Esophagus mucosa (tissue), 1 donor: ENCODE results near the gene KRTAP12-4. TPM values are rescaled to one million over a fixed set of nuclear protein-coding genes. Genes with fewer than 3 reads are reported as not detected.
"Not testable (repeated sequence)": the region's sequence is repeated elsewhere in the genome, so short reads cannot be mapped to it uniquely, and the experiment has no call there.

ENCODE experiments used
- ATAC-seq: fragments of 200-7000 bp; cut with Tn5 transposase; one replicate; pipeline ENCODE4 v1.9.1; 2020
- total RNA-seq: library from RNA; stranded (reverse); gene quantifications from one replicate; pipeline ENCODE4 v1.2.4, GENCODE V29; 2023
- donor health status: DM: yes; HTN: yes; CAD: no.

Gene KRTAP12-4
- total RNA-seq = not detected

- no peak for ATAC-seq
These were observed at the start of gene KRTAP12-4 for GRCh38 chr21:44654576-44655175. TSS of gene KRTAP12-4 (minus strand) at chr21:44654659. CDS start at chr21:44654614, 45 bp downstream.

- ATAC-seq = no peak
These were observed 49.5 kb upstream of the KRTAP12-4 start for GRCh38 chr21:44703731-44704635.

GRCh38 chr21:44702973-44703730 is 48.7 kb upstream of the KRTAP12-4 start:
- no peak for ATAC-seq

GRCh38 chr21:44702111-44702972 is 47.9 kb upstream of the KRTAP12-4 start:
- no peak for ATAC-seq

DNA sequence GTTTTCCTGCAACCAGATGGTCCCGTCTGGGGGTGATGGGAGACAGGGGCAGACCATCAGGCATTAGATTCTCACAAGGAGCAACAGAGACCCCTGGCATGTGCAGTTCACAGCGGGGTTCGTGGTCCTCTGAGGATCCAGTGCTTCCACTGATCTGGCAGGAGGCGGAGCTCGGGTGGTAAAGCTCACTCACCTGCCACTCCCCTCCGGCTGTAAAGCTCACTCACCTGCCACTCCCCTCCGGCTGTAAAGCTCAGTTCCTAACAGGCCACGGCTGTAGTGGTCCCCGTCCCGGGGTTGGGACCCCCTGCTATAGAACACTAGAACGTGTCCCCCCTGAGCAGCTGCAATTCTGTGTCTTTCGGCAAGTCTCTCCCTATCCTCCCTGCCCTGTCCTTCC is 47.1 kb upstream of the KRTAP12-4 start:
- ATAC-seq = no peak

DNA sequence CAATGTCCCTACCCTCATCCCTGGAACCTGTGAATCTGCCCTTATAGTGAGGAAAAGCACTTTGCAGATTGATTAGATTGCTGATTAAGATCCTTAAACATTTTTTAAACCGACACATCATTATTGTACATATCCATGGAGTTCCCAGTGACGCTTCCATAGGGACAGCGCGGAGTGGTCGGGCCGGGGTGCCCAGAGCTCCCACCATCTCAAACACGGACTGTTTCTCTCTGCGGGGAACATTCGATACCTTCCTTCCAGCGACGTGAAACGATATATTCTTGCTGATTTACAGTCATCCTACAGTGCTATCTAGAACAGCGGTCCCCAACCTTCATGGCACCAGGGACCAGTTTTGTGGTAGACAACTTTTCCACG is 46.6 kb upstream of the KRTAP12-4 start:
- ATAC-seq = no peak

DNA sequence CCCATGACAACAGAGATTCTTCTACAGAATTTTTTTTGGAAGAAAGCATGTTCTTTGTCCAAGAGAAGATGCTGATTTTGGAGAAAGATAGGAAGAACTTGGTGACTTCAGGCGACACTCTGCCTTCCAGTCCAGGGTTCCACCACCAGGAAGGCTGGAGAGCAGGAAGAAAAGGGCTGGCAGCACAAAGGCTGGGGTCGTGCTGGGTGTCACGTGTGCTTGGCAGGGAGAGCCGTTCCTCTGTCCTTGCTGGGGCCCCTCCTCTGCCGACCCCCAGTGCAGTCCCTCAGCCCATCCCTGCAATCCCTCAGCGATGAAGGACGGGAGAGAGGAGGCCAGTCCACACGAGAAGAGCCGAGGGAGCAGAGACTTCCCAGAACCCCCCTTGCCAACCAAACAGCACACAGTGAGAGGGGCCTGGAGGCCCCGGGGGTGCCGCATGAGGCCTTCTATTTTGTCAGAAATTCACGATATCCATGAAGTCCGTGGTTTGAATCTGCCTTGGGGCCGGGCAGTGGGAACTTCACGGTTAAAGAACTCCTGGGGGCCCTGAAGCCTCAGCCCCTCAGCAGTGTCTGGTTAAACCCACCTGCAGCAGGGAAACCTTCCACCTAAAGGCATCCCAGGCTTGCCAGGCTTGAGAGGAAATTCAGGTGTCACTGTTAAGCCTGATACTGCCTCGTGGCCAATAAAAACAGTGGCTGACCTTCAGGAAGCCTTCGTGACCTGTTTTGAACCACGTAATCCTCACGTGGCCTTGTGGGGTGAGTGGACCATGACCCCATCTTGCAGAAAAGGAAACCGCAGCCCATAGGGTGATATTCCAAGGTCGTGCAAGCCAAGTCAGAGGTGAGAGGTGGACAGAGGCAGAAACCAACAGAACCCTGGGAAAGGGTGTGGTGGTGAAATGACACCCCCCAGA is 45.9 kb upstream of the KRTAP12-4 start:
- no peak for ATAC-seq

DNA sequence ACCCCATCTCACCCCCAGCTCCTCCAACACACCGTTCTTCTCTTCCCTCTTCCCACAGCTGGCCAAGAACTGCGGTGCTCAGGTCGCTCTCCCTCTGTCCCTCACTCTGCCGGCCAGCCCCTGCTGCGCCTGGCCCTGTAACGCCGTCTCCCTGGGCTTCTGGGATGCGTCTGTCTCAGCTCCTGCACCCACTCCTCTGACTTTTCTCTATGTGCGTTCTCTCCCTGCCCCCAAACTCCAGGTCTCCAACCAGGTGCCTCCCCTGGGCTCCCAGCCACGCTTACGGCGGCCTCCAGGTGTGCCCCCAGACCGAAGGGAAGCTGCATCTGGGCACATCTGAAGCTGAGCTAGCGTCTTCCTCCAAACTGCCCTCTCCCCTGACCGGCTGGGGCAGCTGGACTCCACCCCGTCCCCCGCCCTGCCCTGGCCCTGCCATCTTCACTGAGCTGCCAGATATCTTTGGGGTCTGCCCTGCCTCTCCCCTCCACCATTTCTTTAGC is 45.1 kb upstream of the KRTAP12-4 start:
- ATAC-seq = no peak

- ATAC-seq = no peak
These were observed 43.6 kb upstream of the KRTAP12-4 start for GRCh38 chr21:44697811-44698734.

DNA sequence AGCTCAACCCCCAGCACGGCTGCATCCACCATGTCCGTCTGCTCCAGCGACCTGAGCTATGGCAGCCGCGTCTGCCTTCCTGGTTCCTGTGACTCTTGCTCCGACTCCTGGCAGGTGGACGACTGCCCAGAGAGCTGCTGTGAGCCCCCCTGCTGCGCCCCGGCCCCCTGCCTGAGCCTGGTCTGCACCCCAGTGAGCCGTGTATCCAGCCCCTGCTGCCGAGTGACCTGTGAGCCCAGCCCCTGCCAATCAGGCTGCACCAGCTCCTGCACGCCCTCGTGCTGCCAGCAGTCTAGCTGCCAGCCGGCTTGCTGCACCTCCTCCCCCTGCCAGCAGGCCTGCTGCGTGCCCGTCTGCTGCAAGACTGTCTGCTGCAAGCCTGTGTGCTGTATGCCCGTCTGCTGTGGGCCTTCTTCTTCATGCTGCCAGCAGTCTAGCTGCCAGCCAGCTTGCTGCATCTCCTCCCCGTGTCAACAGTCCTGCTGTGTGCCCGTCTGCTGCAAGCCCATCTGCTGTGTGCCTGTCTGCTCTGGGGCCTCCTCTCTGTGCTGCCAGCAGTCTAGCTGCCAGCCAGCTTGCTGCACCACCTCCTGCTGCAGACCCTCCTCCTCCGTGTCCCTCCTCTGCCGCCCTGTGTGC is 42.8 kb upstream of the KRTAP12-4 start, which contains the start of gene KRTAP10-12:
Gene KRTAP10-12 (plus strand): TSS at position 1 of the 639 bp plus-strand sequence. CDS start 30 bp downstream, at position 31.
- ATAC-seq = not testable (repeated sequence)

DNA sequence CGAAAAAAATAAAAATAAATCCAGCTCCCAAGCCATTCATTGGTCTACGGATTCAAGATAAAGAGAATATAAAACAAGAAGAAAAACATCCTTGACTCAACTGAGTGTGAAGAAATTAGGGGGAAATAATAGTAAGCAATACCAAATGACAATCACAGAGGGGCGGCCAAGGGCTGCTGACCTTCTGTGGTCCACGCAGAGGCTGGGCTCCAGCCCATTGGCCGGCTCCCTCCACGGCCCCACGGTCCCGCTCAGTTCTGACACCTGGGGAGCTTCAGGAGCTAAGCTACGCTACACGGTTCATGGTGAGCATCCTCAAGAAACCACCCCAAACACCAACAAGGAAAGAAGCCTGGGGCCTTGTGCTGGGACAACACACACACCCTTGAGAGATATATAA is 42.1 kb upstream of the KRTAP12-4 start:
- no peak for ATAC-seq

DNA sequence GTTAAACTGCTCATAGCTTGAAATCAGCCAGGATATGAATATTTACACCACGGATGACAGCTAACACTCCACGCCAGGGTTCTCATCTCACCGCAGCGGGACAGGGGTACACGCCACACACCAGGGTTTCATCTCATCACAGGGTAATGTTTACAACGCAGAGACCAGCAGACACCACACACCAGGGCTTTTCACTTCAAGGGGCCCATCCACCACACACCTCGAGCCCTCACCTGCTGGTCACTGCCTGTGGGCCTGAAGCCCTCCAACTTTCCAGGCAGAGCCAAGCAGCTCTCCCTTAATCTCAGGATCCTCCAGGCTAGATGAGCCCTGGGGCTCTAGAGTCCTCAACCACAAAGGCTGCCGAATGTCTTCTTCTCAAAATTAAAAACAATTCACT is 41.2 kb upstream of the KRTAP12-4 start:
- ATAC-seq = no peak

GRCh38 chr21:44695184-44695583 is 40.7 kb upstream of the KRTAP12-4 start:
- ATAC-seq = no peak

DNA sequence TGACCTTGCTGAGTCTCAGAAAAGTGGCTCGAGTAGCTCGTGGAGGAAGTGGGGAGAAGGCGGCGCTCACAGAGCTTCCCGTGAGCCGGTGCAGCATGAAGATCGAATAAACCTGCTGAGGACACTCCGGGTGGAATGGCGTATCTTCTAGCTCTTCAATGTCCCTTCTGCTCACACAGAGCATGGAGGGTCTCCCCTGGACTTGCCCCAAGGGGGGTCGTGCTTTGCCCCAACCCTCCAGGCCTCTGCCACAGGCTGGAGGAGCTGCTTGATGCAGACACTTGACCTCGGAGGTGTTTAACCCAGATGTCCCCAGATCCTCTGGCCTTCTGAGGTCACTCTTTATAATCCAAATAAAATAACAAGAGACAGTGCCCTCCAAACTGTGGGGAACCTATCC is 40.3 kb upstream of the KRTAP12-4 start:
- no peak for ATAC-seq

GRCh38 chr21:44692798-44693512 is 38.5 kb upstream of the KRTAP12-4 start:
- no peak for ATAC-seq

DNA sequence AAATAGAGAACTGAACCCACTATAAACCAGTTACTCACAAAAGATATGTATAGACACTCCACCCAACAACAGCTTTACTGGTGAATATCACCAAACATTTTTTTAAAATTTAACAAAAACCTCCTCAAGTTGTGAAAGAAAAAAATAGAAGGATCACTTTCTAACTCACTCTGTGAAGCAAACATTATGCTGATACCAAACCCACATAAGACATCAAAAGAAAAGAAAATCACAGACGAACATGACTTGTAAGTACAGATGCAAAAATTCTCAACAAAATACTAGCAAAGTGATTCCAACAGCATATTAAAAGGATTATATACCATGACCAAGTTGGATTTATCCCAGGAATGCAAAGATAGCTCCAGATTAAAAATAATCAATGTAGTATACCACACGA is 37.2 kb upstream of the KRTAP12-4 start:
- ATAC-seq = no peak

DNA sequence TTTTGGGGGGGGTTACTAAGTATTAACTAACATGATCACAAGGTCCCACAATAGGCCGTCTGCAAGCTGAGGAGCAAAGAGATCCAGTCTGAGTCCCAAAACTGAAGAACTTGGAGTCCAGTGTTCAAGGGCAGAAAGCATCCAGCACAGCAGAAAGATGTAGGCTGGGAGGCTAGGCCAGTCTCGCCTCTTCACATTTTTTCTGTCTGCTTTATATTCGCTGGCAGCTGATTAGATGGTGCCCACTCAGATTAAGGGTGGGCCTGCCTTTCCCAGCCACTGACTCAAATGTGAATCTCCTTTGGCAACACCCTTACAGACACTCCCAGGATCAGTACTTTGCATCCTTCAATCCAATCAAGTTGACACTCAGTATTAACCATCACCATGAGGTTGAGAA is 35.3 kb upstream of the KRTAP12-4 start:
- not testable (repeated sequence) for ATAC-seq

DNA sequence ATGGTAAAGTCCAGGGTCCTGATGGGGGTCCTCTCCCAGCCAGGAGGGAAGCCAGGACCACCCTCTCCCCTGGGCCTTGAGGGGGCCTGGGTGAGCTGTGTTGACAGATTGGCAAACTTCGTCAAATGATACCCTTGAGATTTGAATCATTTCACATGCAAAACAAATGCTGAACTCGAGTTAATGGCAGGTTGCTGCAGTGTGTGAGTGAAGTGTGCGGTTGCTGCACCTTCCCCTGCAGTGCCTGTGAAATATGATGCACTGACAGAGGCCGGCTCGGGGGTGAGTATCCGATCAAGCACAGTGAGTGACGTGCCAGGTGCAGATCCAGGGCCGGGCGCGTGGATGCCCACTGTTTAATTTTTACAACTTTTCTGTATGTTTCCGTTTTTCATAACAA is 33.2 kb upstream of the KRTAP12-4 start:
- no peak for ATAC-seq
